ENCODE results near the gene CLPX. TPM values are rescaled to one million over a fixed set of nuclear protein-coding genes. Genes with fewer than 3 reads are reported as not detected.

CLPX gene
- total RNA-seq, 1 donor from 2014 or later, result 72.6 TPM

- Histone ChIP-seq H4K20me1 (ENCODE audit: low read depth) (peaks cover 3% of the 10 kb centered on the region), H3K79me2 (ENCODE audit: low read depth) (no peaks in the 10 kb centered on the region), H3K4me2 (no peak overlapping the region), H3K9me3 (ENCODE audit: low read depth) (no peaks in the 10 kb centered on the region), H3K9ac (no peak overlapping the region), H3K27me3 (no peaks in the 10 kb centered on the region), H3F3A (ENCODE audit: low read depth) (no peaks in the 10 kb centered on the region), H3K4me3 (no peak overlapping the region), H2AFZ (replicated peaks) (no peak overlapping the region), H3K27ac (no peak overlapping the region), H3K4me1 (no peaks in the 10 kb centered on the region), H3K36me3 (peaks cover 31% of the 10 kb centered on the region)
- Mint-ChIP-seq H3K4me1 (no peaks in the 10 kb centered on the region), H3K27me3 (ENCODE audit: insufficient read depth, low read depth) (no peaks in the 10 kb centered on the region), H3K9me3 (no peaks in the 10 kb centered on the region), H3K4me3 (no peak overlapping the region), H3K27ac (no peak overlapping the region), H3K36me3 (peaks cover 14% of the 10 kb centered on the region)
- DNase-seq (ENCODE audit: low spot score), result no peak
- no peak for TF ChIP-seq EZH2phosphoT487 (IDR thresholded peaks at IDR 0.05)
- TF ChIP-seq EZH2 (IDR thresholded peaks at IDR 0.05), result no peak
- TF ChIP-seq CTCF (IDR thresholded peaks at IDR 0.05), result no peak
These were observed 28.4 kb downstream of the CLPX start for GRCh38 chr15:65156692-65157091.

- Mint-ChIP-seq H3K4me3 (no peak overlapping the region), H3K4me1 (no peaks in the 10 kb centered on the region), H3K27me3 (ENCODE audit: insufficient read depth, low read depth) (no peaks in the 10 kb centered on the region), H3K36me3 (peaks cover 17% of the 10 kb centered on the region), H3K27ac (no peak overlapping the region), H3K9me3 (no peaks in the 10 kb centered on the region)
- peaks cover 33% of the 10 kb centered on the region for H3K36me3 ChIP-seq
- no peaks in the 10 kb centered on the region for H3F3A ChIP-seq (ENCODE audit: low read depth)
- H3K27ac ChIP-seq, result no peak overlapping the region
- H3K9me3 ChIP-seq (ENCODE audit: low read depth), result no peaks in the 10 kb centered on the region
- no peak overlapping the region for H3K4me3 ChIP-seq
- H3K9ac ChIP-seq, result no peak overlapping the region
- TF ChIP-seq EZH2 (IDR thresholded peaks at IDR 0.05) (no peak), EZH2phosphoT487 (IDR thresholded peaks at IDR 0.05) (no peak), CTCF (IDR thresholded peaks at IDR 0.05) (no peak)
- no peak overlapping the region for H2AFZ ChIP-seq (replicated peaks)
- H3K4me2 ChIP-seq, result no peak overlapping the region
- no peaks in the 10 kb centered on the region for H3K27me3 ChIP-seq
- no peak for DNase-seq (ENCODE audit: low spot score)
- no peaks in the 10 kb centered on the region for H4K20me1 ChIP-seq (ENCODE audit: low read depth)
- no peaks in the 10 kb centered on the region for H3K4me1 ChIP-seq
- H3K79me2 ChIP-seq (ENCODE audit: low read depth), result no peaks in the 10 kb centered on the region
These were observed 30.4 kb downstream of the CLPX start for GRCh38 chr15:65154720-65155119.

GRCh38 chr15:65147902-65148301, 37.2 kb downstream of the CLPX start:
- Histone ChIP-seq H3K4me3 (no peak overlapping the region), H2AFZ (replicated peaks) (no peak overlapping the region), H3F3A (ENCODE audit: low read depth) (peaks cover 6% of the 10 kb centered on the region), H3K27me3 (no peaks in the 10 kb centered on the region), H3K4me1 (no peaks in the 10 kb centered on the region), H3K9ac (no peak overlapping the region), H3K36me3 (peaks cover 10% of the 10 kb centered on the region), H3K4me2 (no peak overlapping the region), H4K20me1 (ENCODE audit: low read depth) (no peaks in the 10 kb centered on the region), H3K9me3 (ENCODE audit: low read depth) (no peaks in the 10 kb centered on the region), H3K79me2 (ENCODE audit: low read depth) (no peaks in the 10 kb centered on the region), H3K27ac (no peak overlapping the region)
- H3K27ac Mint-ChIP-seq, result no peak overlapping the region
- H3K4me1 Mint-ChIP-seq, result no peaks in the 10 kb centered on the region
- peaks cover 5% of the 10 kb centered on the region for H3K36me3 Mint-ChIP-seq
- TF ChIP-seq CTCF (IDR thresholded peaks at IDR 0.05), result no peak
- TF ChIP-seq EZH2 (IDR thresholded peaks at IDR 0.05), result no peak
- no peak for TF ChIP-seq EZH2phosphoT487 (IDR thresholded peaks at IDR 0.05)
- DNase-seq (ENCODE audit: low spot score), result no peak
- no peaks in the 10 kb centered on the region for H3K9me3 Mint-ChIP-seq
- H3K4me3 Mint-ChIP-seq, result no peak overlapping the region
- H3K27me3 Mint-ChIP-seq (ENCODE audit: insufficient read depth, low read depth), result peaks cover 2% of the 10 kb centered on the region
